Measurements from ENCODE around the gene LAMTOR4. TPM values are rescaled to one million over a fixed set of nuclear protein-coding genes. Genes with fewer than 3 reads are reported as not detected.

Gene LAMTOR4
- total RNA-seq: 100 to 1,000 TPM; 170 to 180 TPM

DNA sequence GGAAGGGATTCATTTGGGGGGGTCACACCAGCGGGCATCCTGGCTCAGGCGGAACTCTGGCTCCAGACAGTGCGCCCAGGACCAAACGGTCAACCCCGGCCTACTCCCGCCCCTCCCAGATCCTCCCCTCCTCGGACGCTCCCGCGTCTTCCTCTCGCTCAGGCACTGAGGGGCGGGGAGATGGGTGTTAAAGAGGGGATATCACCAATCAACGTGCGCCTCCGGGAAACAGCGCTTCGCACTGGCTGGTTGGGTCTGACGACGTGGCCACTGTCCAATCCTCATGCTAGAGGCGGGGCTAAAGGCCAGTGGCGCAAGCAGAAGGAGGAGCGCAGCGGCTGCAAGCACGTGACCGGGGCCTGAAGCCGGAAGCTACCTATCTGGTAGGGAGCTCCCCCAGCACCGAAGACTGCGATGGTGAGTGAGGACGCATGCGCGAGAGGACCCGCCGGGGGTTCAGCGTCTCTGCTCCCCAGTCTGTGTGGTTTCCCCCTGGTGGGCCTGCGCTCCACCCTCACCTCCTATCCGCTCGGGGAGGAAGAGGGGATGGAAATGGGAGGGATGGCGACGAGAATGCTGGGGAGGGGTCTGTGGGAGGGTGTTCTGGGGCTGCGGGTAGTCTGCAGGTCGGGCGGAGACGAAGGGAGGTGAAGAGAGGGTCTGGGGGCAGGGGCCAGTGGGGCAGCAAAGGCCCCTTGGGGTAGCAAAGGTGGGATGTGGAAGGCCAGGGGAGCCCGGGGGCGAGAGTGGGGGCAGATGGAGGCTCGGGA is at the start of gene LAMTOR4:
Gene LAMTOR4 (plus strand): TSS at position 360 of the 770 bp plus-strand sequence. CDS start 55 bp downstream, at position 415.

DNA sequence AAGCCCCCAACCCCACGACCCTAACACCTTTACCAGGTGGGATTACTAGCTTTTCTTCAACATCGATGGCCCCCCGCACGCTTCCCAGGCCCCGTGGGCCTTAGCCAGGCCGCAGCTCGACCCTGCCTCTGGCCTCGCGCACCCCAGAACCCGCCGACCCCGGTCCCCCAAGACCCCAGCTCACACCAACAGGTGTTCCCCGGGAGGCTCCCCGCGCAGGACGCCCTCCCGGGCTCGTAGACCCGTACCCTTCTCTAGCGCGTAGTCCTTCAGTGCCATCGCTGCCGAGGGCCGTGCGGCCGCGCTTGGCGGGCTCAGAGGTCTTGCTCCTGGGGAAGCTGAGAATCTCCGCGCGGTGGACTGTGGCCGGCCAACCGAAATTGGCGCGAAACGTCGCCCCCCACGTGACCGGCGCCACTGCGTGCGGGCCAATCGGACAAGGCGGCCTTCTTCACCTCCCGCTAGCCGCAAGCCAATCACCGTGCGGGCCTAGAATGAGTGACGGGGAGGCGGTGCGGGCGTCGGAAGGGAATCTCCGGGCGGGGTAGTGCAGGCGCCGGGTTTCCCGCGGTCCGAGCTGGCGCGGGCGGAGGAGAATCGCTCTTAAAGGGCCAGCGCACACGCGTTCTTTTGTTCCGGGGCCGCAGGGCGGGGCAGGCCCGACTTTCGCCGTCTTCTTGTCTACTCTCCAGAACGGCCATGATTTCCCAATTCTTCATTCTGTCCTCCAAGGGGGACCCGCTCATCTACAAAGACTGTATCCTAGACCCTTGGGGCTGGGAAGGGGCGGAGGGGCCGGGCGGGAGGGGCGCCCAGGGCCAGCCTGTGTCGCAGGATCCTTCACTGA is 47.5 kb upstream of the LAMTOR4 start, which contains the start of the genes AP4M1 and MCM7:
Gene AP4M1 (plus strand): TSS at position 628 of the 847 bp plus-strand sequence. CDS start 72 bp downstream, at position 700.
Gene MCM7 (minus strand): TSS at position 382 of the 847 bp plus-strand sequence. CDS start 103 bp downstream, at position 279.

DNA sequence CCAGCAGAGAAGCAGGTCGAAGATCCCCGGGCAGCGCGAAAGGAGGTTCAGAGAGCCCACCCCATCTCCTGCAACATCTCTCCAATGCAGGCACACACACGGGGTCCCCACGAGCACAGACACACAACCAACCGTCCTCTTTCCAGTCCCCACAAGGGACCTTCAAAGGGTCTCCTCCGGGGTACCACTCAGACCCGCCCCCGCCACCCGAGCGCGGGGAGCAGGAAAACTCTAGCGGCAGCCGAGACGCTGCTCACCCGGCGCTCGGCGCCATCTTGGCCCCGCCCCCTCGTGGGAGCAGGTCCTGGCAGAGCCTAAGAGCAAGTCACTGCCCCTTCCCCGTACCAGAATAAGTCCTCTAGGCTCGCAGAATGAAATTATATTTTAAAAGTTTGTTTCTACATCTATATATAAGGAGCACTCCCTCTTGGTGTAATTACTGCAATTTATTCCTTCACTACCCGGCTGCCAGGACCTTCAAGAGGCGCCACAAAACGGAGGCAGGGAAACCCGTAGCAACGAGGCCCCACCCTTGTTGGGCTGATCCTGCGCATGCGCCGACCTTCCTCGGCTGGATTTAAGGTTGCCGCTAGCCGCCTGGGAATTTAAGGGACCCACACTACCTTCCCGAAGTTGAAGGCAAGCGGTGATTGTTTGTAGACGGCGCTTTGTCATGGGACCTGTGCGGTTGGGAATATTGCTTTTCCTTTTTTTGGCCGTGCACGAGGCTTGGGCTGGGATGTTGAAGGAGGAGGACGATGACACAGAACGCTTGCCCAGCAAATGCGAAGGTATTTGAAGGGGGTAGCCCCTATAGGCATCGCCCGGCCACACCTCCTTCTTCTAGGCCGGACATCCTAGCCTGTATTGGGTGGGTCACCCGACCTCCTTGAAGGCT is 29.4 kb upstream of the LAMTOR4 start, which contains the start of the genes CNPY4 and TAF6:
Gene CNPY4 (plus strand): TSS at position 563 of the 898 bp plus-strand sequence. CDS start 111 bp downstream, at position 674.
Gene TAF6 (minus strand): TSS at position 287 of the 898 bp plus-strand sequence. CDS start 5,149 bp downstream, outside the sequence.

DNA sequence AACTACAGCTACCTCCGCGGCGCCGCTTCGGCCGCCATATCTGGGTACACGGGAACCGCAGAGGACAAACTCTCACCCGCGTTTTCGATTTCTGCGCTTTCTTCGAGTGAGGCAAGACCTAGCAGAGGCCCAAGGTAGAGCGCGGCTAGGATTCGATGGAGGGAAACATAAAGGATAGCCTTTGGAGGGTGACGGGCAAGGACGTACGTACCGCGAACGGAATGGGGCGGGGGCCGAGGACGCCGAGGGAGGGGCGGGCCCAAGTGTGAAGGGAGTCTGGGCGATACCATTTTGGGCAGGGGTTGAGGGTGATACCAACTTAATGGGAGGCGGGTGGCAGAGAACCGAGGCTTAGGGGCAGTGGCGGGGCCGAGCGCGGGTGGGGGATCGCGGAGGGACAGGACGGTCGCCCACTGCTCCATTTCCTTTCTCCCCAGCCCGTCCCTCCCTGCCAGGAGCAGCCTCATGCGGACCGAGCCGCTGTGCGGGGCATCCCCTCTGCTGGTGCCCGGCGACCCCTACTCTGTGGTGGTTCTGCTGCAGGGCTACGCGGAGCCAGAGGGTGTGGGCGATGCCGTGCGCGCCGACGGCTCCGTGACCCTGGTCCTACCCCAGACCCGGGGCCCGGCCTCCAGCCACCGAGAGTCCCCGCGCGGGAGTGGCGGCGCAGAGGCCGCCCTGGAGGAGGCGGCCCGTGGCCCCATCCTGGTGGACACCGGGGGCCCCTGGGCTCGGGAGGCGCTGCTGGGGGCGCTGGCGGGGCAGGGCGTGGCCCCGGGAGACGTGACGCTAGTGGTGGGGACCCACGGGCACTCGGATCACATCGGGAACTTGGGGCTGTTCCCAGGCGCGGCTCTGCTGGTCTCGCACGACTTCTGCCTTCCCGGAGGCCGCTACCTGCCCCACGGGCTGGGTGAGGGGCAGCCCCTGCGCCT is 21.5 kb upstream of the LAMTOR4 start, which contains the start of gene MBLAC1:
Gene MBLAC1 (plus strand): TSS at position 37 of the 935 bp plus-strand sequence. CDS start 429 bp downstream, at position 466.

DNA sequence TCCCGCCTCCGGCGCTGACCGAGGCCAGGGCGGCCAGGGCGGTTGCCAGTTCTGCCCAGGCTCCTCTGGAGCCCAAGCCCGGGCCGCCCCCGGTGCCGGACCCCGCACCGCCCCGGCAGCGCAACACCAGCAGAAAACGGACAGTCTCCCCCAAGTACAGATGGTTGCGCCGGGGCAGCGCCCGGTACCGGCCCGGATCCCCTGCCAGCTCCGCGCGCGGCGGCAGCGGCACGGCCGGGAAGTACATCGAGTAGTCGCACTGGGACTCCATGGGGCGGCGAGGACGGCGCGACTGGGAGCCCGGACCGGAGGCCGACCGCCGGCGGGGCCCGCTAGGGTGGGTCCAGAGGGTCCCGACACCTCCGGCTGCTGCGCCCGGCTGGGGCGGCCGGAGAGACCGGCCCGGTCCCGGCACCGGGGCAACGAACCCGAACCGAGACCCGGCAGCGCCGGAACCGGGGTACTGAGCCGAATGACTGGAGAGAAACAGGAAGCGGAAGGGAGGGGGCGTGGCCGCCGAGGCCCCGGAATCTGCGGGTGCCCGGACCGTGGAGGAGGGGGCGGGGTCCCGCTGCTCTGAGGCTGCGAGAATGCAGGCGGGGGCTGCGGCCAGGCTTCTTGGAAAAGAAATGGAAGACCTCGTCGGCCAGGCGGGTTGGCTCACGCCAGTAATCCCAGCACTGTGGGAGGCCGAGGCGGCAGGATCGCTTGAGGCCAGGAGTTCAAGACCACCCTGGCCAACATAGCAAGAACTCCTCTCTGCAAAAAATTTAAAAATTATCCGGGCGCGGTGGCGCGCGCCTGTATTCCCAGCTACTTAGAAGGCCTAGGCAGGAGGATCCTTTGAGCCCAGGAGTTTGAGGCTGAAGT is 9.7 kb downstream of the LAMTOR4 start, which contains the start of gene TRAPPC14:
Gene TRAPPC14 (minus strand): TSS at position 495 of the 870 bp plus-strand sequence. CDS start 224 bp downstream, at position 271.

DNA sequence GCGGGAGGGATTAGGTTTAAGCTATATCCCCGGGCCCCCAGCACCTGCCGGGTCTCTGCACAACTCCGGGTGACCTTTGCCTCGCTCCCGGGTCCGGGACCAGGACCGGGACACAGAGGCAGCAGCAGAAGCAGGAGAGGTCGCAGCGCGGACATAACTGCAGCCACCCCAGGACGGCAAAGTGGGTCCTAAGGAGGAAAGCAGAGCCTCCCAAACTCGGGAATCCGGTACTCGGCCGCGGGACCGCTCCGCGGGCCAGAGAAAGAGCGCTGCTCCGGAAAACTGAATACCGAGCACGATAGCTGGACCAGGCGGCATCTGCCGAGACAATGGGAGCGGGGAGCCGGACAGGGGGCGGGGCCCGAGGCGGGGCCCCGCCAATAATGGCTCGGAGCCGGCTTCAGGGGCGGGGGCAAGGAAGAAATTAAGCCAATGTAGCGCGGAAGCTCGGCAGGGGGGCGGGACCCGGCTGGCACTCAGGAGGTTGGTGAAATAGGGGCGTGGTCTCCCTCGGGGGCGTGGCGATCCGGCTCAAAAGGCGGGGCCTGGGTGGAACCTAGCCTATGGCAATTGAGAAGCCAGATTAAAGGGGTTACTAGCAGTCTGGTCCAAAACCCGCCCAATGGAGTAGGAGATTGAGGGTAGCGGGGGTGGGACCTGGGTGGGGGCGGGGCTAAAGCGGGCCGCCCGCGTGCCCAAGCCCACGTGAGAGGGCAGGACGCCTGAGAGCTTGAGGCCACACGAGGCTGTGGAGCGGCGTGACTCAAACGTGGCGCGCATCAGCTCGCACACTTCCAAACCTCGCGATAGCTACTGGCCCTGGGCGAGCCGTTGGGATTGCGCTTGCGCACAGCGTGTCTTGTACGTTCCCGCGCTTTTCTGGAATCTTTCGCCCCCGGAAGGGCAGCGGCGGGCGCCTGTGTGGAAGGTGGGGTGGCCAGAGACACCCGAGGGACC is 28.6 kb downstream of the LAMTOR4 start, which contains the start of the genes GPC2 and STAG3:
Gene GPC2 (minus strand): TSS at position 337 of the 957 bp plus-strand sequence. CDS start 182 bp downstream, at position 155.
Gene STAG3 (plus strand): TSS at position 874 of the 957 bp plus-strand sequence. CDS start 2,639 bp downstream, outside the sequence.

Small RNA genes lying within 50 kb of the gene (microRNA-seq; reads per million reads assigned to microRNA genes)
- gene MIR4658 (ENCODE audit: borderline microRNAs expressed, borderline replicate concordance): not detected

Other genes with a start within 250 kb of the LAMTOR4 start
- gene TRIM4, start 229.4 kb upstream of the LAMTOR4 start, total RNA-seq: 10 to 100 TPM; 33.9 to 35.2 TPM
- gene GJC3, start 219.3 kb upstream of the LAMTOR4 start, total RNA-seq: not detected
- gene AZGP1, start 172.9 kb upstream of the LAMTOR4 start, total RNA-seq: not detected
- 10 to 100 TPM; 61.8 to 68.2 TPM for gene ZKSCAN1, start 133.3 kb upstream of the LAMTOR4 start, total RNA-seq
- gene ZSCAN21, start 99.1 kb upstream of the LAMTOR4 start, total RNA-seq: 1 to 10 TPM; 6.7 to 7.3 TPM
- gene ZNF3, start 67.2 kb upstream of the LAMTOR4 start, total RNA-seq: 10 to 100 TPM; 21.2 to 23.0 TPM
- 10 to 100 TPM; 67.0 to 69.1 TPM for gene COPS6, start 59.9 kb upstream of the LAMTOR4 start, total RNA-seq
- gene MCM7, start 47.5 kb upstream of the LAMTOR4 start, total RNA-seq: 100 to 1,000 TPM; 219 to 229 TPM
- gene AP4M1, start 47.3 kb upstream of the LAMTOR4 start, total RNA-seq: 10 to 100 TPM; 12.0 to 13.8 TPM
- 10 to 100 TPM; 49.0 to 53.3 TPM for gene TAF6, start 29.6 kb upstream of the LAMTOR4 start, total RNA-seq
- gene CNPY4, start 29.3 kb upstream of the LAMTOR4 start, total RNA-seq: 10 to 100 TPM; 35.7 to 40.9 TPM
- 1 to 10 TPM; 3.0 to 4.3 TPM for gene MBLAC1, start 22.0 kb upstream of the LAMTOR4 start, total RNA-seq
- 10 to 100 TPM; 52.0 to 52.2 TPM for gene TRAPPC14, start 9.8 kb downstream of the LAMTOR4 start, total RNA-seq
- 10 to 100 TPM; 14.8 to 14.9 TPM for gene GAL3ST4, start 19.7 kb downstream of the LAMTOR4 start, total RNA-seq
- gene GPC2, start 28.5 kb downstream of the LAMTOR4 start, total RNA-seq: 10 to 100 TPM; 15.6 to 15.7 TPM
- 10 to 100 TPM; 15.7 to 16.1 TPM for gene STAG3, start 29.0 kb downstream of the LAMTOR4 start, total RNA-seq
- gene PVRIG, start 71.0 kb downstream of the LAMTOR4 start, total RNA-seq: 10 to 100 TPM; 70.9 to 72.5 TPM
- gene SPDYE3, start 158.8 kb downstream of the LAMTOR4 start, total RNA-seq: not detected
- gene PILRB, start 209.2 kb downstream of the LAMTOR4 start, total RNA-seq: 10 to 100 TPM; 48.7 to 49.8 TPM
- 1 to 10 TPM; 2.6 to 3.9 TPM for gene PILRA, start 224.6 kb downstream of the LAMTOR4 start, total RNA-seq

All from activated naive CD4-positive, alpha-beta T cell treated with anti-CD3 and anti-CD28 coated beads, Interleukin-2, amount 10 ng/mL, durations not matched to agents 5 hours and 36 hours (primary cell).